GM21515 (cell line): Measurements from ENCODE around the gene OR4Q3.
"Not testable (repeated sequence)": the region's sequence is repeated elsewhere in the genome, so short reads cannot be mapped to it uniquely, and the experiment has no call there.

ENCODE experiments used
- ATAC-seq: cut with Tn5 transposase; IDR thresholded peaks from one replicate; pipeline ENCODE4 v1.9.1; 2021; ENCODE audit not compliant: unreplicated experiment

The OR4Q3 gene

GRCh38 chr14:19743256-19743655, at the start of gene OR4Q3:
Gene OR4Q3 (plus strand): TSS chr14:19743571.
- ATAC-seq: no peak

- no peak for ATAC-seq
These were observed 14.0 kb upstream of the OR4Q3 start for GRCh38 chr14:19729359-19729758.

DNA sequence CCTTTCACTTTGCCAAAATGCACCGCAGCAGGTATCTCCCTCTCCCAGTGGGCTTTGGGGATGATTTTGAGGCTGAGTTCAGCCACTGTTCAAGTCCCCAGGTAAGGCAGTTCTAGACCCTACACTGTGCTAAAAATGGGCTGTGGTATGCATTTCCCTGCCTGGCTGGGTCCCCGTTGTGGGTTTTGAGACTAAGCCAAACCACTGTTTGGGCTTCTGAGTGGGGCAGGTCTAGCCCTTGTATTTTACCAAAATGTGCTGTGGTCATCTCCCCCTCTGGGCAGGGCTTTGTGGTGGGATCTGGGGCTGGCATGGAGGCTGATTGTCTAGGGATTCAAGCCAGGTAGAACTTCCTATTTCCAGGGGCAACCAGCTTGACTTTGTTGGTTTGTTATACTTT, 13.6 kb upstream of the OR4Q3 start:
- ATAC-seq: no peak

DNA sequence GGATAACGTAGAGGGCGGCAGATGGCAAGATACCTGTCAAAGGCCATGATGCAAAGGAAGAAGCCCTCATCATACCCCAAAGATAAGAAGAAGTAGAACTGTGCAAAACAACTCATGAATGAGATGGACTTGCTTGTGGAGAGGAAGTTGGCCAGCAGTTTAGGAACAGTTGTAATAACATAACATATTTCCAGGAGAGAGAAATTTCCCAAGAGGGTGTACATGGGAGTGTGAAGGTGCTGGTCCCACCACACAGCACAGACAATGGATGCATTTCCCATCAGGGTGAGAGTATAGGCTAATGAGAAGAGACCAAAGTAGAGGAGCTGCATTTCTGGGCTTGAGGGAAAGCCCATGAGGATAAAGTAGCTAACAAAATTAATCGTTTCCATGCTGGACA, 9.5 kb upstream of the OR4Q3 start:
- ATAC-seq: not testable (repeated sequence)

- not testable (repeated sequence) for ATAC-seq
These were observed 8.9 kb downstream of the OR4Q3 start for GRCh38 chr14:19752316-19752715.

DNA sequence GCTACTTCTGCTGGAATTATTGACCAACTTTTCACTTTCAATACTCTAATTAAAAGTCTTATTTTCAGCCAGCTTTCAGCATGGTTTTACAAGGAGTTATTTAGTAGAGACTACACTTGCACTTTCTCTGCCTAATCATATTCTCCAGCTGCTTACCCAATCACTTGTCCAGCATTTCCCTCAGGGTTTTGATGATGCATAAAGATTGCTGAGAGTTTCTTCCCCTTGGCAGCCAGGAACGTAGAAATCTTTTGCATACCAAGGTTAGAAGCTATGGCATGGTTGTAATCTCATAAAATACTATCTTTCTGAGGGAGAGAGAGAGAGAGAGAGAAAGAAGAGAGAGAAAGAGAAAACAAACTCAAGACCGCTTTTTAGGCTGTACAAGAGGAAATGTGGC, 10.8 kb downstream of the OR4Q3 start:
- ATAC-seq: no peak

DNA sequence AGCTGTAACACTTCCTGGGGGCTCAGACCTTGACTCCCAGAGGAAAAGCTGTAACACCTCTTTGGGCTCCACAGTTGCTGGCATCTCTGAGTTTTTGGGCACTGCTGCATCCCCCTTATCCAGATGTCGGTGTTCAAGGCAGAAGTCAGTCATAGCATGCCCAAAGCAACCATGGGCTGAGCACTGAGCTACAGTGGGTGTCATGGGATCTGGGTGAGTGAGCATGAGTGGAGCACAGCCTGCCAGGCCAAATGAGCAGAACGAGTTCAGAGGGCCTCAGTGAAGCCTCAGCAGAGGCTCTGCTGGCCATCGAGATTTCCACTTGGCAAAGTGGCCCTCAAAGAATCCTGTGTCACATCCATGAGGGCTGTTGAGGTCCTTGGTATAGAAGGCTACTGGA, 28.1 kb downstream of the OR4Q3 start:
- not testable (repeated sequence) for ATAC-seq

GRCh38 chr14:19771895-19772430, 28.6 kb downstream of the OR4Q3 start:
- ATAC-seq: no peak

DNA sequence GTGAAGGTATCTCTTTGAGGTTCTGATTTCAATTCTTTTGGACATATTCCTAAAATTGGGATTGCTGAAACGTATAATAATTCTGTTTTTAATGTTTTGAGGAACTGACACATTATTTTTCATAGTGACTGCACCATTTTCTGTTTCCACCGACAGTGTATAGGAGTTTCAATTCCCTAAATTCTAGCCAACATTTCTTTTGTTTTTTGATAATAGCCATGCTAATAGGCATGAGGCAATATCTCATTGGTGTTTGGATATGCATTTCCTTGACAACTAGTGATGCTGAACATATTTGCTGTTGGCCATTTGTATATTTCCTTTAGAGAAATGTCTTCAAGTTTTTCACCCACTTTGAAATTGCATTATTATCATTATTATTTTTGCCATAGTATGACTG, 29.1 kb downstream of the OR4Q3 start:
- ATAC-seq: not testable (repeated sequence)

- ATAC-seq: not testable (repeated sequence)
These were observed 29.8 kb downstream of the OR4Q3 start, which contains the start of gene OR4M1 for GRCh38 chr14:19773204-19773603. Gene OR4M1 (plus strand): TSS chr14:19773504. CDS start chr14:19780323, 6,819 bp downstream.

DNA sequence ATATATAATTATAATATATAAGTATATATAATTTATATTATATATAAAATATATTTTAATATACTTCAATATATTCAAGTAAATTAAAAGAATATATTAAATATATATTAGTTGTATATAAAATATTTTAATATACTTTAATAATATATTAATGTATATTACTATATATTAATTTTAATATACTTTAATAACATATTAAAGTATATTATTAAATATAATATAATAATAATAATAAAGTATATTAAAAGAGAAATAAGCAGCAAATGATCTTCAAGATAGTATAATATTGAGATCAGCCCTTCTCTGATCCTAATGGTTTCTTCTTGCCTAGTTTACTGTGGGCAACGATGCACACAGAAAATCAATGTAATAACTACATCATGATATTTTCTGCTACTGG, 32.2 kb downstream of the OR4Q3 start:
- no peak for ATAC-seq

GRCh38 chr14:19785848-19786247, 42.5 kb downstream of the OR4Q3 start:
- ATAC-seq: not testable (repeated sequence)

GRCh38 chr14:19787318-19787717, 43.9 kb downstream of the OR4Q3 start:
- not testable (repeated sequence) for ATAC-seq

GRCh38 chr14:19788150-19788549, 44.8 kb downstream of the OR4Q3 start:
- not testable (repeated sequence) for ATAC-seq

GRCh38 chr14:19796520-19797108, 53.2 kb downstream of the OR4Q3 start:
- not testable (repeated sequence) for ATAC-seq
